ENCODE data around the gene DECR2. TPM values are rescaled to one million over a fixed set of nuclear protein-coding genes. Genes with fewer than 3 reads are reported as not detected.

The DECR2 gene
- total and polyA plus RNA-seq, 2 donors: 4.5 to 14.2 TPM

- no peak overlapping the region for H3K27ac ChIP-seq (ENCODE audit: low read depth in 1 of 2, low read length in 1 of 2)
- DNase-seq (ENCODE audit: low read depth in 6 of 9, low spot score in 9 of 9): no peak
- H3K4me3 ChIP-seq (ENCODE audit: low read length in 2 of 2): no peak overlapping the region
- H3K4me1 ChIP-seq (ENCODE audit: control insufficient read depth in 2 of 2, insufficient read depth in 2 of 2, low read length in 2 of 2): peaks cover 3 to 23% of the 10 kb centered on the region in 2 donors
- WGBS: 94% methylated on average over 31 of the region's 31 CpGs
- H3K27me3 ChIP-seq (ENCODE audit: control insufficient read depth in 2 of 2, insufficient read depth in 1 of 2, low read length in 1 of 2): no peaks in the 10 kb centered on the region
- H3K36me3 ChIP-seq (ENCODE audit: control insufficient read depth in 2 of 2, insufficient read depth in 2 of 2, low read length in 1 of 2): peaks cover 68 to 74% of the 10 kb centered on the region in 2 donors
- H3K9me3 ChIP-seq (ENCODE audit: control insufficient read depth in 2 of 2, insufficient read depth in 1 of 2, low read length in 1 of 2): no peaks in the 10 kb centered on the region
Measured at GRCh38 chr16:371515-372301, 30.0 kb upstream of the DECR2 start.

- Histone ChIP-seq H3K36me3 (ENCODE audit: control insufficient read depth in 2 of 2, insufficient read depth in 2 of 2, low read length in 1 of 2) (peaks cover 70 to 74% of the 10 kb centered on the region in 2 donors), H3K4me1 (ENCODE audit: control insufficient read depth in 2 of 2, insufficient read depth in 2 of 2, low read length in 2 of 2) (peaks cover 3 to 23% of the 10 kb centered on the region in 2 donors), H3K9me3 (ENCODE audit: control insufficient read depth in 2 of 2, insufficient read depth in 1 of 2, low read length in 1 of 2) (no peaks in the 10 kb centered on the region), H3K27me3 (ENCODE audit: control insufficient read depth in 2 of 2, insufficient read depth in 1 of 2, low read length in 1 of 2) (no peaks in the 10 kb centered on the region), H3K4me3 (ENCODE audit: low read length in 2 of 2) (no peak overlapping the region), H3K27ac (ENCODE audit: low read depth in 1 of 2, low read length in 1 of 2) (no peak overlapping the region)
- DNase-seq (ENCODE audit: low read depth in 6 of 9, low spot score in 9 of 9): no peak
- WGBS: 97% methylated on average over 19 of the region's 19 CpGs
Measured at GRCh38 chr16:372302-372983, 29.2 kb upstream of the DECR2 start.

- WGBS: 88% methylated on average over 5 of the region's 5 CpGs
- no peak overlapping the region for H3K27ac ChIP-seq (ENCODE audit: low read depth in 1 of 2, low read length in 1 of 2)
- H3K4me3 ChIP-seq (ENCODE audit: low read length in 2 of 2): no peak overlapping the region
- H3K36me3 ChIP-seq (ENCODE audit: control insufficient read depth in 2 of 2, insufficient read depth in 2 of 2, low read length in 1 of 2): peaks cover 64 to 73% of the 10 kb centered on the region in 2 donors
- H3K27me3 ChIP-seq (ENCODE audit: control insufficient read depth in 2 of 2, insufficient read depth in 1 of 2, low read length in 1 of 2): no peaks in the 10 kb centered on the region
- no peaks in the 10 kb centered on the region for H3K9me3 ChIP-seq (ENCODE audit: control insufficient read depth in 2 of 2, insufficient read depth in 1 of 2, low read length in 1 of 2)
- H3K4me1 ChIP-seq (ENCODE audit: control insufficient read depth in 2 of 2, insufficient read depth in 2 of 2, low read length in 2 of 2): peaks cover 3 to 23% of the 10 kb centered on the region in 2 donors
- no peak for DNase-seq (ENCODE audit: low read depth in 6 of 9, low spot score in 9 of 9)
Measured at GRCh38 chr16:373020-373598, 28.6 kb upstream of the DECR2 start.

GRCh38 chr16:373848-374615, 27.7 kb upstream of the DECR2 start:
- H3K9me3 ChIP-seq (ENCODE audit: control insufficient read depth in 2 of 2, insufficient read depth in 1 of 2, low read length in 1 of 2): no peaks in the 10 kb centered on the region
- WGBS: 96% methylated on average over 44 of the region's 44 CpGs
- no peak overlapping the region for H3K4me3 ChIP-seq (ENCODE audit: low read length in 2 of 2)
- DNase-seq (ENCODE audit: low read depth in 6 of 9, low spot score in 9 of 9): no peak
- no peaks in the 10 kb centered on the region for H3K27me3 ChIP-seq (ENCODE audit: control insufficient read depth in 2 of 2, insufficient read depth in 1 of 2, low read length in 1 of 2)
- peaks cover 3 to 23% of the 10 kb centered on the region in 2 donors for H3K4me1 ChIP-seq (ENCODE audit: control insufficient read depth in 2 of 2, insufficient read depth in 2 of 2, low read length in 2 of 2)
- H3K36me3 ChIP-seq (ENCODE audit: control insufficient read depth in 2 of 2, insufficient read depth in 2 of 2, low read length in 1 of 2): peaks cover 55 to 63% of the 10 kb centered on the region in 2 donors
- H3K27ac ChIP-seq (ENCODE audit: low read depth in 1 of 2, low read length in 1 of 2): no peak overlapping the region

GRCh38 chr16:374616-374926, 27.1 kb upstream of the DECR2 start:
- DNase-seq (ENCODE audit: low read depth in 6 of 9, low spot score in 9 of 9): no peak
- no peaks in the 10 kb centered on the region for H3K9me3 ChIP-seq (ENCODE audit: control insufficient read depth in 2 of 2, insufficient read depth in 1 of 2, low read length in 1 of 2)
- no peaks in the 10 kb centered on the region for H3K27me3 ChIP-seq (ENCODE audit: control insufficient read depth in 2 of 2, insufficient read depth in 1 of 2, low read length in 1 of 2)
- peaks cover 49 to 60% of the 10 kb centered on the region in 2 donors for H3K36me3 ChIP-seq (ENCODE audit: control insufficient read depth in 2 of 2, insufficient read depth in 2 of 2, low read length in 1 of 2)
- peaks cover 3 to 20% of the 10 kb centered on the region in 2 donors for H3K4me1 ChIP-seq (ENCODE audit: control insufficient read depth in 2 of 2, insufficient read depth in 2 of 2, low read length in 2 of 2)
- no peak overlapping the region for H3K27ac ChIP-seq (ENCODE audit: low read depth in 1 of 2, low read length in 1 of 2)
- 97% methylated on average over 9 of the region's 9 CpGs for WGBS
- H3K4me3 ChIP-seq (ENCODE audit: low read length in 2 of 2): no peak overlapping the region

- no peaks in the 10 kb centered on the region for H3K27me3 ChIP-seq (ENCODE audit: control insufficient read depth in 2 of 2, insufficient read depth in 1 of 2, low read length in 1 of 2)
- no peak for DNase-seq (ENCODE audit: low read depth in 6 of 9, low spot score in 9 of 9)
Measured at GRCh38 chr16:375212-375611, 26.5 kb upstream of the DECR2 start.

GRCh38 chr16:375927-376816, 25.5 kb upstream of the DECR2 start:
- Histone ChIP-seq H3K36me3 (ENCODE audit: control insufficient read depth in 2 of 2, insufficient read depth in 2 of 2, low read length in 1 of 2) (peaks cover 49 to 59% of the 10 kb centered on the region in 2 donors), H3K27ac (ENCODE audit: low read depth in 1 of 2, low read length in 1 of 2) (no peak overlapping the region), H3K9me3 (ENCODE audit: control insufficient read depth in 2 of 2, insufficient read depth in 1 of 2, low read length in 1 of 2) (no peaks in the 10 kb centered on the region), H3K27me3 (ENCODE audit: control insufficient read depth in 2 of 2, insufficient read depth in 1 of 2, low read length in 1 of 2) (peaks cover 0 to 5% of the 10 kb centered on the region in 2 donors), H3K4me1 (ENCODE audit: control insufficient read depth in 2 of 2, insufficient read depth in 2 of 2, low read length in 2 of 2) (peaks cover 9 to 17% of the 10 kb centered on the region in 2 donors), H3K4me3 (ENCODE audit: low read length in 2 of 2) (no peak overlapping the region)
- 96% methylated on average over 44 of the region's 44 CpGs for WGBS
- DNase-seq (ENCODE audit: low read depth in 6 of 9, low spot score in 9 of 9): no peak

More at GRCh38 chr16:375212-375611, 26.5 kb upstream of the DECR2 start:
- no peaks in the 10 kb centered on the region for H3K9me3 ChIP-seq (ENCODE audit: control insufficient read depth in 2 of 2, insufficient read depth in 1 of 2, low read length in 1 of 2)
- no peak overlapping the region for H3K27ac ChIP-seq (ENCODE audit: low read depth in 1 of 2, low read length in 1 of 2)
- H3K36me3 ChIP-seq (ENCODE audit: control insufficient read depth in 2 of 2, insufficient read depth in 2 of 2, low read length in 1 of 2): peaks cover 49 to 59% of the 10 kb centered on the region in 2 donors
- 94% methylated on average over 23 of the region's 23 CpGs for WGBS
- no peak overlapping the region for H3K4me3 ChIP-seq (ENCODE audit: low read length in 2 of 2)
- peaks cover 8 to 15% of the 10 kb centered on the region in 2 donors for H3K4me1 ChIP-seq (ENCODE audit: control insufficient read depth in 2 of 2, insufficient read depth in 2 of 2, low read length in 2 of 2)

- Histone ChIP-seq H3K9me3 (ENCODE audit: control insufficient read depth in 2 of 2, insufficient read depth in 1 of 2, low read length in 1 of 2) (no peaks in the 10 kb centered on the region), H3K27ac (ENCODE audit: low read depth in 1 of 2, low read length in 1 of 2) (no peak overlapping the region), H3K4me1 (ENCODE audit: control insufficient read depth in 2 of 2, insufficient read depth in 2 of 2, low read length in 2 of 2) (peaks cover 9 to 11% of the 10 kb centered on the region in 2 donors), H3K27me3 (ENCODE audit: control insufficient read depth in 2 of 2, insufficient read depth in 1 of 2, low read length in 1 of 2) (peaks cover 0 to 7% of the 10 kb centered on the region in 2 donors), H3K36me3 (ENCODE audit: control insufficient read depth in 2 of 2, insufficient read depth in 2 of 2, low read length in 1 of 2) (peaks cover 46 to 53% of the 10 kb centered on the region in 2 donors), H3K4me3 (ENCODE audit: low read length in 2 of 2) (no peak overlapping the region)
- no peak for DNase-seq (ENCODE audit: low read depth in 6 of 9, low spot score in 9 of 9)
- WGBS: 96% methylated on average over 26 of the region's 26 CpGs
Measured at GRCh38 chr16:376817-377418, 24.8 kb upstream of the DECR2 start.

Measured in thymus (tissue), 11 donors.